Occipital lobe (tissue), 2 donors: ENCODE data around the gene ADAMTS9. TPM values are rescaled to one million over a fixed set of nuclear protein-coding genes. Genes with fewer than 3 reads are reported as not detected.
A peak's percentile ranks its signal among the peaks of the same experiment; 100 is the strongest.

Experiments
- DNase-seq: peaks from one replicate; lab custom pipeline; 2025; lab: John Stamatoyannopoulos, UW
- total RNA-seq: library from RNA; depleted of rRNA; stranded (reverse); fragments of >200 nt; gene quantifications from one replicate; pipeline ENCODE4 v1.2.3, GENCODE V29; 2014

ADAMTS9 gene
- total RNA-seq: 17.3 TPM

DNA sequence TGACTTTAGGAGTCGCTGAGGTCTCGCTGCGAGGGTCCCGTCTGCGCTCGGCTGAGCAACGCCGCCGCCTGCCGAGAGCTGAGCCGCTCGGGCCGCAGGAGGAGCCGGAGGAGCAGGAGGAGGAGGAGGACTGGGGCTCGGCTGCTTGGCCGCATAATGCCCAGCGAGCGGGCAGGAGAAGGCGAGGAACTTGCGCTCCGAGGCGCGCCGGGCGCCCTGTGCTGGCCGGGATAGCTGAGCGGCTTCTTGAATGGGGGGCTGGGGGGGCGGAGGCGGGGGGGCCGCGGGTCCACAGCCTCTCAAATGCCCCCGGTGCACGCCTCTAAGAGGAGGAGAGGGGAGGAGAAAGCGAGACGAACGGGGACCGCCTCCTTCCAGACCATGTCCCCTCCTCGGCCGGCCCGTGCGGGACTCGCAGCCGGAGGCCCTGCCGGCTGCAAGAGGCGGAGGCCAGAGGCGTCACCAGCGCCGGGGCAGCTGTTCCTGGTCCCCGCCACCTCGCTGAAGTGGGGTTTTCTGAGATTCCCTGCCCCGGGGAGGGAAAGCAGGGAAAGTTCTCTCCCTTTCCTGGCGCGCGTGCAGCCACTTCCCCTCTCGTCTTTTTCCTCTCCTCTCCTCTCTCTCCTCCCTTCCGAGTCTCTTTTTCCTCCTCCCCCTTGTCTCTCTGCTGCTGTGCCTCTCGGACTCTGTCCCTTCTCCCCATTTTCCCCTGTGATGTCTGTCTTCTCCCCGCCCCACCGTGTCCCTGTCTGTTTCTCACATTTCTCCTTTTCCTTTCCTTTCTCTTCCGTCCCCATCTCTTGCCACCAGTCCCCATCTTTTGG, at the start of gene ADAMTS9:
ADAMTS9 (minus strand) TSS at position 220 of the 824 bp plus-strand sequence. CDS start 343 bp downstream, outside the sequence.
- DNase-seq: peak; percentile 12

GRCh38 chr3:64732576-64732975, 44.8 kb upstream of the ADAMTS9 start:
- DNase-seq: no peak

DNA sequence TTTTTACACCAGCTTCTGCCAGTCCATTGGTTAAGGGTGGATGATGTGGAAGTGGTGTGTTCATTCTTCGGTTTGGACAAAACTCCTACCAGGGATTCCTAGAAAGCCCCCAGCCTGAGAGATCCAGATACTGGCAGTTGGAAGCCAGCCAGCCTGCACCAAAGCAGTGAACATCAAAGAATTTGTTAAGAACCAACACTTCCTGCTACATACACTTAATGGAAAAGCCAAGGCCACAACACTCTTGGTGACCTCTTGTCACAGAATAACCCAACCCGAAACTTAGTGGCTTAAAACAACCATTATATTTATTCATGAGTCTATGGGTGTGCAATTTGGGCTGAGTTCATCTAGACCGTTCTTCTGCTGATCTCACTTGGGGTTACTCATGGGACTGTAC, 42.9 kb upstream of the ADAMTS9 start:
- no peak for DNase-seq

DNA sequence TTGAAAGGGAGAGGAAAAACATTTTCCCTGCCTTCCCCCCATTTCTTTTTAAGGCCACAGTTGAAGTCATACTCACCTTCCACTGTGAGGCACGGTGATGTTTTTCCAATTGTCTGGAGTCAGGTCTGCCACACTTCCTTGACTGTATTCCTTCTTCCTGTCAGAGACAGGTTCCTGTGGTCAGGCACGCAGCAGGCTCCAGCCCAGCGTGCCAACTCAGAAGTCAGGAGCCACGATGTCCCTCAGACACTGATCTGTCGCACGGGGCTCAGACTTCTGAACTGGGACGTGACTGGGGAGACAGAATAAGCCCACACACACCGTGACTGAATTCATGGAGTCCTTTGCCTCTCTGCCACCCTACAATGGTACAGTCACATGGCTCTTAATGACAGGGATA, 41.2 kb upstream of the ADAMTS9 start:
- DNase-seq: no peak

DNA sequence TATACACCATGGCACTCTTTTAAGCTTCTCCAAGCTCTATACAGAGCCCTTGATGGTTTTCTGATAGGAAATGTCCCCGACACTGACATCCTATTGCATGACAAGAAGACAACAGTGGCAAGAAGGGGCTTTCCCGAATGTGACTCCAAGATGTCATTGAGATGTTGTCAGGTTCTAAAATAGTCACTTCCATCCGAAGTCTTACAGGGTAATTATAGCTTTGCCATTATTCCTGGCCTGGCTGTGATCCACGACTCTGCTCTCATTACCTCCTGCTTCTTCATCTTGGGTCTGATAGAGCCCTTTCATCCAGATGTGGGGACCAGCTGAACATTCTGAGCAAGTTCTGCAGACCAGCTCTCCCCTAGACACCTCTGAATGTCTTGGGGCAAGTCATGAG, 40.6 kb upstream of the ADAMTS9 start:
- no peak for DNase-seq

- DNase-seq: no peak
Measured at GRCh38 chr3:64726414-64727090, 38.8 kb upstream of the ADAMTS9 start.

DNA sequence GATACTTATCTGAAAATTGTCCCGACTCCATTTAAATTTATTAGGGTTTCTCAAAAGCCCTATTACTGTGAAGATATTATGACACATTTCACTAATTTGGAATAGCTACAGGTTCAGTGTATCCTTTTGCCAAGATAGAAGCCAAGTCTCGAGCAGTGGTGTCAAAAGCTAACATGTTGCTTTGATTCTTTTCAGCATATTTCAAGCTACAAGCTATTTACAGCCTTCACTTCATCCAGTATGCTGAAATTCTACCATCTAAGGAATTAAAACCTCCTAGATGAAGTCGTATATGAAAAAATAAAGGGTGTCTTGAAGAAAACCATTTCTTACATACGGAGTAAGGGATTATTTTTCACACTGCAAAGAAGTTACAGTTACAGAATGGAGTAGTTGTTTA, 31.2 kb upstream of the ADAMTS9 start:
- no peak for DNase-seq

- no peak for DNase-seq
Measured at GRCh38 chr3:64717872-64718613, 30.2 kb upstream of the ADAMTS9 start.

GRCh38 chr3:64717411-64717810, 29.6 kb upstream of the ADAMTS9 start:
- no peak for DNase-seq

DNA sequence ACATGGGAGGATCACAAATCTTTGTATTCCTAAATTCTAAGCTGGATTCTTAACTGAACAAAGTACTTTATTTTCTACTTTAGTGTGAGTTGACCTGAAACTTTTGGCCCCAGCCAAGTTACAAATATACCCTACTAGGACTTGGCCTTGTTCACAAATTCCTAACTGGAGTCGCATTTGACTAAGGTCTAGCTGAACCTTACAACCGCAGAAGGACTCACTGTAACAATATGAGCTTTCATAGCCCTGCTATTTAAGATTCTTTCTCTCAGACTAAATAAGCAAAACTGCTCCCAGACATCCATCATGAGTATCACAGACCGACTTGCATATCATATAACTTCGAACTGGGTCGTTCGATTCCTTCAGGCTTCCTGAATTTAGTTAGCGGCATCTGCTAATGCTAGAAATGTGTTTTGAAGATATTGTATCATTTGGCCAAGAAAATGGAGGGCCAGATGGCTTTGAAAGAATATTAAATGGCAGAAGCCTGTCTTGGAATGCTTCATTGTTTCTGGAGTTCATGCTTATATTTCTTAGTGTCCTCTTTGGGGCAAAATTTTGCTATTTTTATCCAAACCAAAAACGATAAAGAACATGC, 28.4 kb upstream of the ADAMTS9 start:
- DNase-seq: no peak

DNA sequence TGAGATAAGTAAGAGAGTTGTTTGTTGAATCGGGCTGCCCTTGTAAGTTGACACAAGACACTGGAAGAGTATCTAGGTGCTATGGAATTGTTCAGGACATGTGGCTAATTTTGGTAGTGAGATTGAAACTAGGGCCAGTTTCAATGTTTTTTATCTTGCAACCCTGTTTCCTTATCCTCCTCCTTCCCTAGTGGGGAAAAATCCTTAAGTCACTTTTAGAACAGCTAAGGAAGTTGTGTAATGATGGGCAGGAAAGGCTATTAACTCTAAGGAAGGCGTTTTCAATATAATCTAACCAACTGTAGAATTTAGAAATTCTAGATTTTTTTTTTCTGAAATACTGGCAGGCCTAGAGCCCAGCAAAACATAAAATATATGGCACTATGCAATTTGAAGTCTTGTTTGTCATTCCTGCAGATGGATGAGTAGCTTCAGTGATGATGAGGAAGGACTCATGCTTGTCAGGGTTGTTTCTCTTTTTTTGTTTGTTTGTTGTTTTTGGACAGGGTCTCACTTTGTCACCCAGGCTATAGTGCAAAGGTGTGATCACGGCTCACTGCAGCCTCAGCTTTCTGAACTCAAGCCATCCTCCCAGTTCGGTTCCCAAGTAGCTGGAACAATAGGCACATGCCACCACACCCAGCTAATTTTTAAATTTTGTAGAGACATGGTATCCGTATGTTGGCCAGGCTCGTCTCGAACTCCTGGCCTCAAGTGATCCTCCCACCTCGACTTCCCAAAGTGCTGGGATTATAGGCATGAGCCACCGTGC, 27.6 kb upstream of the ADAMTS9 start:
- no peak for DNase-seq

- DNase-seq: no peak
Measured at GRCh38 chr3:64708456-64708855, 20.7 kb upstream of the ADAMTS9 start.

DNA sequence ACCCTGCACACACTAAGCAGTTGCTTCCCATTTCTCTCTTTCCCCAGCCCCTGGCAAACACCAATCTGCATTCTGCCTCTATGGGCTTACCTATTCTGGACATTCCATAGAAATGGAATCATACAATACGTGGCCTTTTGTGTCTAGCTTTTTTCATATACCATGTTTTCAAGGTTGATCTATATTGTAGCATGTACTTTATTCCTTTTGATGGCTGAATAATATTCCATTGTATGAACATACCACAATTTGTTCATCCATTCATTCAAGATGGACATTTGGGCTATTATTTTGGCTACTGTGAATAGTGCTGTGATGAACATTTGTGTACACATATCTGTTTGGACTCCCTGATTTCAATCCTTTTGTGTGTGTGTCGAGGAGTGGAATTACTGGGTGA, 18.1 kb upstream of the ADAMTS9 start:
- DNase-seq: no peak

- DNase-seq: no peak
Measured at GRCh38 chr3:64696896-64697295, 9.1 kb upstream of the ADAMTS9 start.

DNA sequence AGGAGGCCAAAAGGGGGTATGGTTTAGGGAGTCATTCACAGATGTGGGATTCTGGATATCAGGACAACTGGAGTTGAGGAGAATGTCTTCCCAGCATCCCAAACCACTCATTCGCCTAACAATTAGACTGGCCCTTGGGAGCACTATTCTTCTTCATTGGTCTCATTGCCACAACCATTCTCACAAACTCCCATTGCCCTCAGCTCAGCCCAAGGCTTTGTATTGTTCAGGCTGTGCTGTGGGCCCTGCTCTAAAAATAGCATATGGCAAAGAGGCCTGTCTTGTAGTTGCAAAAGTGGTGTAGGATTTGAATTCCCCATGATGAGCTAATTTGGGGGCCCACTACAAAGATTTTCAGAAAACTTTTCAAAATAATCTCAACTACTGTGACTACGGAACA, 6.3 kb upstream of the ADAMTS9 start:
- DNase-seq: no peak

- no peak for DNase-seq
Measured at GRCh38 chr3:64693031-64693430, 5.2 kb upstream of the ADAMTS9 start.

GRCh38 chr3:64691051-64691450, 3.3 kb upstream of the ADAMTS9 start:
- DNase-seq: no peak

DNA sequence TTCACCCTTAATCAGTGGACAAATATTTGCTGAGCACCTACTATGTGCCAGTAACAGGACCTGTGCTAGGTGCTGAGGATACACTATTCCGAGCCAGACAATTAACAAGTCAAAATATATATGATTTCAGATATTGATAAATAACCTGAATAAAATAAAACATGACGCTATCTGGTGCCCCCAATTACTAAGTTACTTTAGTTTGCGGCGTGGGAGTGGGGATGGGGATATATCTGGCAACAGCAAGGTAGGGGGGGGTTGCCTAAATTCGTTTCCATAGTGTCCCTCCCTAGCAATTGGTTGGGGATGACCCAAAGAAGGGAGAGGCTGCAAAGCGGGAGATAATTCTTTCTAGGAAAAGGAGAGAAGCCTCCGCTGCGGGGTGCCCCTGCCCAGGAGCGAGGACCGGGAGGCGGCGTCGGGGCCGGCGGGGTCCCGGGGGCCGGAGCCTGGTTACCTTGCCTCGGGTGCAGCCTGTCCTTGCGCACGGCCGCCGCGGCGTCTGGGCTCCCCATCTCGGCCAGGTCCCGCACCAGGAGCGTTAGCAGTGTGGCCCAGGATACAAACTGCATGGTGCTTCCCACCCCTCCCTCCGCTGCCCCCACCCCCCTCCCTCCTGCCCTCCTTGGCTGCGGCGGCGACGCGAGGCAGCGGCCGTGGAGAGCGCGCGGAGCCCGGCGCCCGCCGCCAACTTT, 567 bp downstream of the ADAMTS9 start:
- no peak for DNase-seq

GRCh38 chr3:64686446-64686908, 1.3 kb downstream of the ADAMTS9 start:
- no peak for DNase-seq

DNA sequence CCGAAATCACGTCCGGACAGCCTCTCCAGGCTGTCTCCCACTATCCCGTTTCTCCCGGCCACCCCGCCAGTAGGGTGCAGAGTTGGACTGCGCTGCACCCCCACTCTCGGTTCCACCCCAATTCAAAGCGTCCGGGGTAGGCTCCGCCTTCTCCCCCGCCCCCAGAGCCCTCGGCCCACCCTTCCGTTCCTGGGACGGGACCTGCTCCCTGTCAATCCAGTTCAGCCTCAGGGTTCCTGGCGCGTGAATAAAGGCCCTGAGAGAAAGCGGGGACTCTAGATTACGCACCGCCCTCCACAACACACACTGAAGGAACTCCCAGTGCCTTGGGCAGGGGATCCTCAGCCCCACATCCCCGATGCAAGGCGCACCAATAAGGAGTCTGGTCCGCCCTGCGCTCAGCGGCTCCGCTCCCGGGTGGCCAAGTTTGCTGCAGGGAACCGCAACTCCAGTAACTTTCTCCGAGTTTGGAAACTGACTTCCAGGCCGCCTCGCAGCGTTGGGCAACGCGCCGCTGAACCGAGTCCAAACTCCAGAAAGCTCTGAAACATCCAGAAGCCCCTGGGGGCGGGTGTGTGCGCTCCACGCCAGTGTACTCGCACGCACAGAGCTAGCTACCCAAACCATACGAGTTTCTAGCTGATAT, 1.9 kb downstream of the ADAMTS9 start:
- peak; percentile 65 for DNase-seq
